Panc1 (cell line): ENCODE measurements around the gene ITPKB.

Source experiments
- CTCF ChIP-seq: fragments of 450-650 bp; IDR thresholded peaks from 2 replicates; pipeline ENCODE4 v1.5.1; 2017; ENCODE audit warnings: mild to moderate bottlenecking
- POLR2AphosphoS5 ChIP-seq: IDR thresholded peaks from 2 replicates; pipeline ENCODE4 v1.6.1; 2012; ENCODE audit warnings: mild to moderate bottlenecking, low read depth, low read length, moderate library complexity
- REST ChIP-seq, 2 experiments: IDR thresholded peaks; 2 replicates each; pipeline ENCODE4 v1.6.1; 2011 to 2012; ENCODE audit warnings: low read depth in 2 of 2, control low read depth in 1 of 2, low read length in 1 of 2, mild to moderate bottlenecking in 1 of 2, moderate library complexity in 1 of 2; ENCODE audit not compliant: insufficient read depth in 1 of 2
- SIN3A ChIP-seq: IDR thresholded peaks from 2 replicates; pipeline ENCODE4 v1.6.1; 2012; ENCODE audit warnings: low read depth, mild to moderate bottlenecking, low read length, moderate library complexity, borderline replicate concordance; ENCODE audit not compliant: insufficient read depth
- TCF7L2 ChIP-seq: IDR thresholded peaks from 2 replicates; pipeline ENCODE4 v1.6.1; 2011; ENCODE audit warnings: mild to moderate bottlenecking, low read depth, low read length, inconsistent platforms

GRCh38 chr1:226651041-226651731 is 87.9 kb downstream of the ITPKB start:
- TF ChIP-seq CTCF, result no peak
- no peak for TF ChIP-seq POLR2AphosphoS5
- TF ChIP-seq TCF7L2, result no peak
- no peak for TF ChIP-seq REST (IDR thresholded peaks at IDR 0.05; ENCODE audit: insufficient read depth in 1 of 2, low read depth in 2 of 2, low read length in 1 of 2)
- TF ChIP-seq SIN3A, result no peak
